ENCODE measurements around the gene SEMA6C. TPM values are rescaled to one million over a fixed set of nuclear protein-coding genes. Genes with fewer than 3 reads are reported as not detected.

The SEMA6C gene
- total and polyA plus RNA-seq, 12 donors: 15.7 to 141 (median 54.9) TPM

DNA sequence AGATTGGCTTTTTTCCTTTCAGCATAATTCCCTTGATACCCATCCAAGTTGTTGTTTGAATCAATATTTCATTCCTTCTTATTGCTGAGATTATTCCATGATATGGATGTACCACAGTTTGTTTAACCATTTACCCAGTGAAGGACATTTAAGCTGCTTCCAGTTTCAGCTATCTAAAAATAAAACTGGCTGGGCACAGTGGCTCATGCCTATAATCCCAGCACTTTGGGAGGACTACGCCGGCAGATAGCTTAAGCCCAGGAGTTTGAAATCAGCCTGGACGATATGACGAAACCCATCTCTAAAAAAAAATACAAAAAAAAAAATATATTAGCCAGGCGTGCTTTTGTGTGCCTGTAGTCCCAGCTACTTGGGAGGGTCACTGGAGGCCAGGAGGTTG, 32.6 kb downstream of the SEMA6C start:
- Histone ChIP-seq H3K4me3 (no peak overlapping the region), H3K27ac (no peak overlapping the region), H3K36me3 (peaks cover 0 to 76% (median 29%) of the 10 kb centered on the region in 9 donors), H3K4me1 (no peaks in the 10 kb centered on the region), H3K9me3 (no peaks in the 10 kb centered on the region), H3K27me3 (no peaks in the 10 kb centered on the region)
- TF ChIP-seq, protein P1, sequence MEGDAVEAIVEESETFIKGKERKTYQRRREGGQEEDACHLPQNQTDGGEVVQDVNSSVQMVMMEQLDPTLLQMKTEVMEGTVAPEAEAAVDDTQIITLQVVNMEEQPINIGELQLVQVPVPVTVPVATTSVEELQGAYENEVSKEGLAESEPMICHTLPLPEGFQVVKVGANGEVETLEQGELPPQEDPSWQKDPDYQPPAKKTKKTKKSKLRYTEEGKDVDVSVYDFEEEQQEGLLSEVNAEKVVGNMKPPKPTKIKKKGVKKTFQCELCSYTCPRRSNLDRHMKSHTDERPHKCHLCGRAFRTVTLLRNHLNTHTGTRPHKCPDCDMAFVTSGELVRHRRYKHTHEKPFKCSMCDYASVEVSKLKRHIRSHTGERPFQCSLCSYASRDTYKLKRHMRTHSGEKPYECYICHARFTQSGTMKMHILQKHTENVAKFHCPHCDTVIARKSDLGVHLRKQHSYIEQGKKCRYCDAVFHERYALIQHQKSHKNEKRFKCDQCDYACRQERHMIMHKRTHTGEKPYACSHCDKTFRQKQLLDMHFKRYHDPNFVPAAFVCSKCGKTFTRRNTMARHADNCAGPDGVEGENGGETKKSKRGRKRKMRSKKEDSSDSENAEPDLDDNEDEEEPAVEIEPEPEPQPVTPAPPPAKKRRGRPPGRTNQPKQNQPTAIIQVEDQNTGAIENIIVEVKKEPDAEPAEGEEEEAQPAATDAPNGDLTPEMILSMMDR (IDR thresholded peaks at IDR 0.05): no peak
- DNase-seq: no peak
- 82 to 83% methylated on average over 5 of the region's 5 CpGs for WGBS, 2 donors
- intact Hi-C loops (cut with DNase I): no loop called here
- no peak for ATAC-seq

DNA sequence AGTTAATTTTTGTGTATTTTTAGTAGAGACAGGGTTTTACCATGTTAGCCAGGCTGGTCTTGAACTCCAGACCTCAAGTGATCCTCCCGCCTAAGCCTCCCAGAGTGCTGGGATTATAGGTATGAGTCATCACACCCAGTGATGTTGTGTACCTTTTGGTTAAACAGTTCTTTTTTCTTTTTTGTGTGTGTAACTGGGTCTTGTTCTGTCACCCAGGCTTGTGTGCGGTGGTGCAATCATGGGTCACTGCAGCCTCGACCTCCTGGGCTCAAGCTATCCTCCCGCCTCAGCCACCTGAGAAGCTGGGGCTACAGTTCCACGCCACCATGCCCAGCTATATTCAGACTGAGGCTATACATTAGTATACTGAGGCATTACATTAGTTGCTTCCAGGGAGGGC, 38.1 kb downstream of the SEMA6C start:
- Histone ChIP-seq H3K27ac (no peak overlapping the region), H3K4me1 (no peaks in the 10 kb centered on the region), H3K27me3 (no peaks in the 10 kb centered on the region), H3K4me3 (no peak overlapping the region), H3K9me3 (no peaks in the 10 kb centered on the region), H3K36me3 (peaks cover 0 to 89% (median 28%) of the 10 kb centered on the region in 9 donors)
- ATAC-seq (no peak), DNase-seq (no peak)
- 96 to 97% methylated on average over 5 of the region's 5 CpGs for WGBS, 2 donors
- TF ChIP-seq, protein P1 (IDR thresholded peaks at IDR 0.05): no peak
- intact Hi-C loops (cut with DNase I): no loop called here

DNA sequence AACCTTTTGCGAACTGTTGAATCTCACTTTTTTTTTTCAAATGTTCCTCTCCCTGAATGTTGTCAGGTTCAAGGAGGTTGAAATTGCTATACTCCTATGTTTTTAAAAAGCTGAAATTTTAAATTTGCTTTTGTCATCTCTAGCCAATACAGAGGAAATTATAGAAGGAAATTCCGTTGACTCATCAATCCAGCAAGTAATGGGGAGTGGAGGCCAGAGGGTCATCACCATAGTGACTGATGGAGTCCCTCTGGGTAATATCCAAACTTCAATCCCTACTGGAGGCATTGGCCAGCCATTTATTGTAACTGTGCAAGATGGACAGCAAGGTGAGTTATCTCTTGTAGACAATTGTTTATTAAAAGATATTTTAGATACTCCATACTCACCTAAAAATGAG, 39.5 kb downstream of the SEMA6C start:
- Histone ChIP-seq H3K27me3 (no peaks in the 10 kb centered on the region), H3K4me1 (no peaks in the 10 kb centered on the region), H3K27ac (no peak overlapping the region), H3K36me3 (peaks cover 0 to 89% (median 17%) of the 10 kb centered on the region in 9 donors), H3K9me3 (no peaks in the 10 kb centered on the region), H3K4me3 (no peak overlapping the region)
- ATAC-seq (no peak), DNase-seq (no peak)
- intact Hi-C loops (cut with DNase I): no loop called here
- WGBS, 2 donors: 72 to 74% methylated on average over 2 of the region's 2 CpGs
- TF ChIP-seq, protein P1 (IDR thresholded peaks at IDR 0.05): no peak

DNA sequence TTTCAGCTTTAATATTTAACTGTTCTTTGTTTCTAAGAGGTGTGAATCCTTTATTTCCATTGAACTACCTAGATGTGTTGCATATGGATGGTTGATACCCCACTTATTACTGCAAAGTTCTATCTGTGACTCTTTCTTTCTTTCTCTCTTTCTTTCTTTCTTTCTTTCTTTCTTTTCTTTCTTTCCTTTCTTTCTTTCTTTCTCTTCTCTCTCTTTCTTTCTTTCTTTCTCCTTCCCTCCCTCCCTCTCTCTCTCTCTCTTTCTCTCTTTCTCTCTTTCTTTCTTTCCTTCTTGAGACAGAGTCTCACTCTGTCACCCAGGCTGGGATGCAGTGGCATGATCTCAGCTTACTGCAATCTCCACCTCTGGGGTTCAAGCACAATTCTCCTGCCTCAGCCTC, 41.8 kb downstream of the SEMA6C start:
- no peak for DNase-seq
- H3K4me1 ChIP-seq: no peaks in the 10 kb centered on the region
- no peak overlapping the region for H3K27ac ChIP-seq
- H3K4me3 ChIP-seq: no peak overlapping the region
- TF ChIP-seq, protein P1 (IDR thresholded peaks at IDR 0.05): no peak
- no peaks in the 10 kb centered on the region for H3K27me3 ChIP-seq
- ATAC-seq: no peak
- H3K9me3 ChIP-seq: no peaks in the 10 kb centered on the region
- peaks cover 0 to 85% (median 17%) of the 10 kb centered on the region in 9 donors for H3K36me3 ChIP-seq
- intact Hi-C loops (cut with DNase I): loop anchor here in 3 of 10 donors (2.0 to 5.0 kb wide), 2 partner anchors 52 to 53 kb away; partner anchors contain the start of gene TNFAIP8L2 (in 3 of the 3)

All from heart right ventricle (tissue), 16 donors.